SK-N-SH (cell line): Measurements from ENCODE around the gene WASF2. TPM values are rescaled to one million over a fixed set of nuclear protein-coding genes. Genes with fewer than 3 reads are reported as not detected.

Experiments
- CTCF ChIA-PET: fragments of 300-600, 350-600 bp; formaldehyde crosslinking; extraction: SDS; loops from one replicate; lab custom pipeline; 2021; lab: Yijun Ruan, JAX
- POLR2A ChIA-PET: fragments of 350-600 bp; sonication (Branson Sonifier 250); formaldehyde crosslinking; extraction: SDS; loops from one replicate; lab custom pipeline; 2020; ENCODE audit warnings: antibody characterized with exemption, inconsistent platforms; lab: Yijun Ruan, JAX
- DNase-seq: peaks from one replicate; pipeline ENCODE4 v3.0.0; 2012
- H2AFZ ChIP-seq: fragments of 200-600 bp; sonication (generic); 2 replicates; pipeline ENCODE4 v1.8.1; 2016; ENCODE audit warnings: antibody characterized with exemption, mild to moderate bottlenecking, low read depth
- H3F3A ChIP-seq: fragments of 200-600 bp; sonication (generic); replicated peaks from 2 replicates; pipeline ENCODE3; 2016; ENCODE audit warnings: antibody characterized with exemption, mild to moderate bottlenecking; ENCODE audit not compliant: insufficient read depth
- H3K27ac ChIP-seq, 2 experiments: fragments of 200-500 bp in 1 of 2; fragments of 200-600 bp in 1 of 2; sonication (Bioruptor generic) in 1 of 2; sonication (generic), shearing (Covaris generic) in 1 of 2; 2 replicates each; pipeline versions ENCODE4 v1.5.1 to v1.6.1; 2014 to 2016; ENCODE audit warnings: low read depth in 2 of 2, inconsistent platforms in 1 of 2, low read length in 1 of 2, mild to moderate bottlenecking in 1 of 2, mixed read lengths in 1 of 2
- H3K27me3 ChIP-seq: fragments of 200-600 bp; sonication (generic), shearing (Covaris generic); 2 replicates; pipeline ENCODE4 v1.6.1; 2016; ENCODE audit warnings: mixed run types; ENCODE audit not compliant: insufficient read depth
- H3K36me3 ChIP-seq, 2 experiments: fragments of 200-500 bp in 1 of 2; fragments of 200-600 bp in 1 of 2; sonication (Bioruptor generic) in 1 of 2; sonication (generic) in 1 of 2; replicated peaks in 1 of 2; 2 replicates each; pipeline versions ENCODE3 to v1.5.1; 2014 to 2016; ENCODE audit warnings: low read length in 1 of 2, mild to moderate bottlenecking in 1 of 2; ENCODE audit not compliant: insufficient read depth in 2 of 2, control insufficient read depth in 1 of 2
- H3K4me1 ChIP-seq, 2 experiments: fragments of 200-500 bp in 1 of 2; fragments of 200-600 bp in 1 of 2; sonication (Bioruptor generic) in 1 of 2; sonication (generic), shearing (Covaris generic) in 1 of 2; 2 replicates each; pipeline versions ENCODE4 v1.5.1 to v1.6.1; 2014 to 2016; ENCODE audit warnings: low read depth in 1 of 2, low read length in 1 of 2, mixed run types in 1 of 2; ENCODE audit not compliant: insufficient read depth in 2 of 2, control insufficient read depth in 1 of 2
- H3K4me2 ChIP-seq: fragments of 200-600 bp; sonication (generic), shearing (Covaris generic); 2 replicates; pipeline ENCODE4 v1.6.1; 2017; ENCODE audit warnings: mixed run types
- H3K4me3 ChIP-seq, 2 experiments: fragments of 200-500 bp in 1 of 2; fragments of 200-600 bp in 1 of 2; sonication (Bioruptor generic) in 1 of 2; sonication (generic), shearing (Covaris generic) in 1 of 2; 2 replicates each; pipeline versions ENCODE4 v1.5.1 to v1.8.1; 2014 to 2016; ENCODE audit warnings: low read depth in 2 of 2, inconsistent platforms in 1 of 2, low read length in 1 of 2, mild to moderate bottlenecking in 1 of 2, mixed read lengths in 1 of 2, moderate library complexity in 1 of 2
- H3K79me2 ChIP-seq: fragments of 200-600 bp; sonication (generic); 2 replicates; pipeline ENCODE4 v1.8.1; 2017; ENCODE audit warnings: mild to moderate bottlenecking; ENCODE audit not compliant: insufficient read depth
- H3K9ac ChIP-seq: fragments of 200-600 bp; sonication (generic); 2 replicates; pipeline ENCODE4 v1.6.1; 2017; ENCODE audit warnings: mixed run types
- H3K9me2 ChIP-seq: fragments of 200-600 bp; sonication (generic); 2 replicates; pipeline ENCODE4 v1.6.1; 2017; ENCODE audit warnings: mixed run types
- H3K9me3 ChIP-seq: fragments of 200-600 bp; sonication (generic); 2 replicates; pipeline ENCODE4 v1.6.1; 2017; ENCODE audit warnings: mixed run types, mild to moderate bottlenecking, moderate library complexity
- H4K20me1 ChIP-seq: fragments of 200-600 bp; sonication (generic); 2 replicates; pipeline ENCODE4 v1.6.1; 2017; ENCODE audit warnings: mild to moderate bottlenecking, mixed run types; ENCODE audit not compliant: insufficient read depth
- FOSL2 ChIP-seq: IDR thresholded peaks from 2 replicates; pipeline ENCODE4 v1.4.0; 2012; ENCODE audit warnings: low read depth, mild to moderate bottlenecking, moderate library complexity, borderline replicate concordance
- JUND ChIP-seq: IDR thresholded peaks from 2 replicates; pipeline ENCODE4 v1.4.0; 2012
- MXI1 ChIP-seq: IDR thresholded peaks from 2 replicates; pipeline ENCODE4 v1.6.1; 2012; ENCODE audit warnings: mild to moderate bottlenecking, low read depth, low read length, improper control_type of control experiment
- RCOR1 ChIP-seq: fragments of 150-350 bp; IDR thresholded peaks from 2 replicates; pipeline ENCODE4 v1.6.1; 2017; ENCODE audit warnings: antibody characterized with exemption, low read length
- RXRA ChIP-seq: IDR thresholded peaks from 2 replicates; pipeline ENCODE4 v1.4.0; 2012; ENCODE audit warnings: low read depth, mild to moderate bottlenecking, borderline replicate concordance
- SMC3 ChIP-seq: IDR thresholded peaks from 2 replicates; pipeline ENCODE4 v1.6.1; 2012; ENCODE audit warnings: low read depth, low read length, improper control_type of control experiment
- TEAD4 ChIP-seq: IDR thresholded peaks from 2 replicates; pipeline ENCODE4 v1.4.0; 2012; ENCODE audit warnings: mild to moderate bottlenecking, borderline replicate concordance; ENCODE audit not compliant: insufficient read depth
- USF1 ChIP-seq: IDR thresholded peaks from 2 replicates; pipeline ENCODE4 v1.4.0; 2012; ENCODE audit warnings: low read depth, borderline replicate concordance
- YY1 ChIP-seq: IDR thresholded peaks from 2 replicates; pipeline ENCODE4 v1.4.0; 2012; ENCODE audit warnings: low read depth, mild to moderate bottlenecking
- WGBS: methylation state at CpG from one replicate; pipeline ENCODE4 v1.1.6; 2017; ENCODE audit warnings: low lambda C conversion rate; 5-methylcytosine and 5-hydroxymethylcytosine counted together
- polyA plus RNA-seq, 3 experiments: library from polyadenylated mRNA; depleted of rRNA; stranded (reverse); fragments of >200 nt; gene quantifications; 2 replicates each; pipeline ENCODE4 v1.2.3, GENCODE V29; 2012
- TF ChIP-seq, protein P1 (sequence below): IDR thresholded peaks from 2 replicates; pipeline ENCODE4 v1.4.0; 2012; ENCODE audit warnings: low read depth
- TF ChIP-seq, protein P2 (sequence below): IDR thresholded peaks from 2 replicates; pipeline ENCODE4 v1.4.0; 2012; ENCODE audit warnings: low read depth, borderline replicate concordance
- TF ChIP-seq, protein P3 (sequence below): IDR thresholded peaks from 2 replicates; pipeline ENCODE4 v1.6.1; 2012; ENCODE audit warnings: mild to moderate bottlenecking, low read depth, low read length, moderate library complexity

Gene WASF2
- polyA plus RNA-seq, 1 of the 3 experiments (the other 2 are of a cell fraction), result 27.1 TPM

GRCh38 chr1:27400963-27401341 lies 89.0 kb downstream of the WASF2 start:
- Histone ChIP-seq H4K20me1 (no peaks in the 10 kb centered on the region), H3K4me1 (peaks cover 0 to 4% of the 10 kb centered on the region in 2 experiments; a peak in 1 of 4 replicates), H3K79me2 (no peaks in the 10 kb centered on the region), H3F3A (peaks cover 6% of the 10 kb centered on the region), H2AFZ (no peak overlapping the region), H3K4me3 (no peak overlapping the region), H3K27me3 (no peaks in the 10 kb centered on the region), H3K27ac (no peak overlapping the region), H3K9me2 (no peaks in the 10 kb centered on the region), H3K9me3 (no peaks in the 10 kb centered on the region), H3K9ac (no peak overlapping the region), H3K36me3 (peaks cover 4 to 10% of the 10 kb centered on the region in 2 experiments), H3K4me2 (no peak overlapping the region)
- WGBS, result 95% methylated on average over 5 of the region's 5 CpGs
- TF ChIP-seq, protein P1, sequence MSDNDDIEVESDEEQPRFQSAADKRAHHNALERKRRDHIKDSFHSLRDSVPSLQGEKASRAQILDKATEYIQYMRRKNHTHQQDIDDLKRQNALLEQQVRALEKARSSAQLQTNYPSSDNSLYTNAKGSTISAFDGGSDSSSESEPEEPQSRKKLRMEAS, result no peak
- TF ChIP-seq FOSL2 (no peak), RCOR1 (no peak), RXRA (no peak), MXI1 (no peak), USF1 (no peak), YY1 (no peak), JUND (no peak), TEAD4 (no peak), SMC3 (no peak)
- TF ChIP-seq, protein P2, sequence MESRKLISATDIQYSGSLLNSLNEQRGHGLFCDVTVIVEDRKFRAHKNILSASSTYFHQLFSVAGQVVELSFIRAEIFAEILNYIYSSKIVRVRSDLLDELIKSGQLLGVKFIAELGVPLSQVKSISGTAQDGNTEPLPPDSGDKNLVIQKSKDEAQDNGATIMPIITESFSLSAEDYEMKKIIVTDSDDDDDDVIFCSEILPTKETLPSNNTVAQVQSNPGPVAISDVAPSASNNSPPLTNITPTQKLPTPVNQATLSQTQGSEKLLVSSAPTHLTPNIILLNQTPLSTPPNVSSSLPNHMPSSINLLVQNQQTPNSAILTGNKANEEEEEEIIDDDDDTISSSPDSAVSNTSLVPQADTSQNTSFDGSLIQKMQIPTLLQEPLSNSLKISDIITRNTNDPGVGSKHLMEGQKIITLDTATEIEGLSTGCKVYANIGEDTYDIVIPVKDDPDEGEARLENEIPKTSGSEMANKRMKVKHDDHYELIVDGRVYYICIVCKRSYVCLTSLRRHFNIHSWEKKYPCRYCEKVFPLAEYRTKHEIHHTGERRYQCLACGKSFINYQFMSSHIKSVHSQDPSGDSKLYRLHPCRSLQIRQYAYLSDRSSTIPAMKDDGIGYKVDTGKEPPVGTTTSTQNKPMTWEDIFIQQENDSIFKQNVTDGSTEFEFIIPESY, result no peak
- TF ChIP-seq, protein P3, sequence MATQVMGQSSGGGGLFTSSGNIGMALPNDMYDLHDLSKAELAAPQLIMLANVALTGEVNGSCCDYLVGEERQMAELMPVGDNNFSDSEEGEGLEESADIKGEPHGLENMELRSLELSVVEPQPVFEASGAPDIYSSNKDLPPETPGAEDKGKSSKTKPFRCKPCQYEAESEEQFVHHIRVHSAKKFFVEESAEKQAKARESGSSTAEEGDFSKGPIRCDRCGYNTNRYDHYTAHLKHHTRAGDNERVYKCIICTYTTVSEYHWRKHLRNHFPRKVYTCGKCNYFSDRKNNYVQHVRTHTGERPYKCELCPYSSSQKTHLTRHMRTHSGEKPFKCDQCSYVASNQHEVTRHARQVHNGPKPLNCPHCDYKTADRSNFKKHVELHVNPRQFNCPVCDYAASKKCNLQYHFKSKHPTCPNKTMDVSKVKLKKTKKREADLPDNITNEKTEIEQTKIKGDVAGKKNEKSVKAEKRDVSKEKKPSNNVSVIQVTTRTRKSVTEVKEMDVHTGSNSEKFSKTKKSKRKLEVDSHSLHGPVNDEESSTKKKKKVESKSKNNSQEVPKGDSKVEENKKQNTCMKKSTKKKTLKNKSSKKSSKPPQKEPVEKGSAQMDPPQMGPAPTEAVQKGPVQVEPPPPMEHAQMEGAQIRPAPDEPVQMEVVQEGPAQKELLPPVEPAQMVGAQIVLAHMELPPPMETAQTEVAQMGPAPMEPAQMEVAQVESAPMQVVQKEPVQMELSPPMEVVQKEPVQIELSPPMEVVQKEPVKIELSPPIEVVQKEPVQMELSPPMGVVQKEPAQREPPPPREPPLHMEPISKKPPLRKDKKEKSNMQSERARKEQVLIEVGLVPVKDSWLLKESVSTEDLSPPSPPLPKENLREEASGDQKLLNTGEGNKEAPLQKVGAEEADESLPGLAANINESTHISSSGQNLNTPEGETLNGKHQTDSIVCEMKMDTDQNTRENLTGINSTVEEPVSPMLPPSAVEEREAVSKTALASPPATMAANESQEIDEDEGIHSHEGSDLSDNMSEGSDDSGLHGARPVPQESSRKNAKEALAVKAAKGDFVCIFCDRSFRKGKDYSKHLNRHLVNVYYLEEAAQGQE, result no peak
- ChIA-PET POLR2A (no interaction called here), CTCF (interaction anchor here (0.9 to 3.4 kb wide), 5 partner anchors 9 to 207 kb away, joined by 3 to 24 read pairs (median 4); no protein-coding TSS in a partner anchor)
- DNase-seq, result no peak
